Urothelium cell line (cell line): ENCODE data around the gene IMPA2.
"Not testable (repeated sequence)": the region's sequence is repeated elsewhere in the genome, so short reads cannot be mapped to it uniquely, and the experiment has no call there.

ENCODE experiments used
- DNase-seq: peaks from one replicate; pipeline ENCODE4 v3.0.0; 2011; ENCODE audit warnings: low spot score, mixed read lengths
- FAIRE-seq: peaks from 2 replicates; lab custom pipeline; 2011; peaks lifted over from hg19 to GRCh38; lab: Jason Lieb, UNC

The IMPA2 gene

DNA sequence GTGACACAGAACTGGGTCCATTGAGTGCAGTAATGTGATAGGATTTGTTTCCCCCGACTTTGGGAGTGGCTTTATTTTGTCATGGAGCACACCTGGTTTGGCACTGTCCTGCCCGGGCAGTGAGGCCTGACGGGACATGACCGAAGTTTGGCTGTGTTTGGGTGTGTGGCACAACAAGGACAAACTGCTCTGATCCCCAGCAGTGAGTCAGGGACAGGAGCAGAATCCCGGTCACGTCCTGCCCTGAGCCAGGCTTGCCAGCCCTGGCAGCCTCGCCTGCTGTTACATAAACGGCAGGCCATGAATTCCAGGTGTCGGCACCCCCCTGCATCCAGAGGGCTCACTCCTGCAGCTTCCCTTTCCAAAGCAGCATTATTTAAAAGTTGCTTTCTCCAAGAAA lies 45.7 kb downstream of the IMPA2 start:
- DNase-seq (no peak), FAIRE-seq (no peak)

DNA sequence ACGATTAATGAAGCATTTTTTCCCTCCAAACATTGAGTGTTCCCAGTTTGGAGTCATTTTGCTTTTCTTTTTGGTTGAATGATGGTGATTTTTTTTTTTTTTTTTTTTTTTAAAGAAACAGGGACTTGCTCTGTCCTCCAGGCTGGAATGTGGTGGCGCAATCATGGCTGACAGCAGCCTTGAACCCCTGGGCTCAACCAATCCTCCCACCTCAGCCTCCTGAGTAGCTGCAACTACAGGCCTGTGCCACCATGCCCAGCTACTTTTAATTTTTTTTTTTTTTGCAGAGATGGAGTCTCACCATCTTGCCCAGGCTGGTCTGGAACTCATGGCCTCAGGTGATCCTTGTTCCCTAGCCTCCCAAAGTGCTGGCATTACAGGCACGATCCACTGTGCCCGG lies 46.2 kb downstream of the IMPA2 start:
- no peak for DNase-seq
- FAIRE-seq: no peak

DNA sequence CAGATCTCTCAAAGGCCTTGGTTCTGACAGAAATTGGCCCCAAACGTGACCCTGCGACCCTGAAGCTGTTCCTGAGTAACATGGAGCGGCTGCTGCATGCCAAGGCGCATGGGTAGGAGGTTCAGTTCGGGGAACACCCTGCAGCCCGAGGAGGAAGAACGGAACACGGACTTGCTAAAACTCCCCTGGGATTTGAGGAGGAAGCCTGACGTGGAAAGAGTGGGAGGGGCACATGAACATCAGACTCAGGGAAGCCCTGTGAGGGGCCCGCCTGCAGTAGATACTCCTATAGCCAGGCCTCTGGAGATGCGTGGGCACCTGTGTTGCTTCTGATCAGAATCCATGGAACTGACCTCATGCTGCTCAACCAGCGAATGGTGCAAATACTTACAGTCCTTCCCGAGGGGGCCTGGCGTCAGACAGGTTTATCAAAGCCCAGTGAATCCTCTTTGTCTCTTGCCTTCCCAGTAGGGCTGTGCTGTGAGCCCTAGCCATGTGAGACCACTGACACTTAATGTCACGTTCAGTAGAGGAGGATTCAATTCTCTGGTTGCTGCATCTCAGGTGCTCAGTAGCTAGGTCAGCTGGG lies 46.8 kb downstream of the IMPA2 start:
- no peak for DNase-seq
- FAIRE-seq: no peak

DNA sequence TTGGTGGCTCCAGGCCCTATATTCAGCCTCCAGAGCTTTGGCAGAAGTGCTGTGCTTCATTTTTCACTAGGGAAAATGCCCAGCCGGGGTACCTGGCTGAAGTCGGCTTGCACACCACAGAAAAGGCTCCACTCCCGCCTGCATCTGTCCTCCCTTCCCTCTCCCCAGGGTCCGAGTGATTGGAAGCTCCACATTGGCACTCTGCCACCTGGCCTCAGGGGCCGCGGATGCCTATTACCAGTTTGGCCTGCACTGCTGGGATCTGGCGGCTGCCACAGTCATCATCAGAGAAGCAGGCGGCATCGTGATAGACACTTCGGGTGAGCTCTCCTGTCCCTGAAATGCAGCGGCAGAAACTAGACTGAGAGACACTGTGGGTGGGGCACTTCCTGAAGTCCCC lies 47.4 kb downstream of the IMPA2 start:
- DNase-seq: no peak
- no peak for FAIRE-seq

DNA sequence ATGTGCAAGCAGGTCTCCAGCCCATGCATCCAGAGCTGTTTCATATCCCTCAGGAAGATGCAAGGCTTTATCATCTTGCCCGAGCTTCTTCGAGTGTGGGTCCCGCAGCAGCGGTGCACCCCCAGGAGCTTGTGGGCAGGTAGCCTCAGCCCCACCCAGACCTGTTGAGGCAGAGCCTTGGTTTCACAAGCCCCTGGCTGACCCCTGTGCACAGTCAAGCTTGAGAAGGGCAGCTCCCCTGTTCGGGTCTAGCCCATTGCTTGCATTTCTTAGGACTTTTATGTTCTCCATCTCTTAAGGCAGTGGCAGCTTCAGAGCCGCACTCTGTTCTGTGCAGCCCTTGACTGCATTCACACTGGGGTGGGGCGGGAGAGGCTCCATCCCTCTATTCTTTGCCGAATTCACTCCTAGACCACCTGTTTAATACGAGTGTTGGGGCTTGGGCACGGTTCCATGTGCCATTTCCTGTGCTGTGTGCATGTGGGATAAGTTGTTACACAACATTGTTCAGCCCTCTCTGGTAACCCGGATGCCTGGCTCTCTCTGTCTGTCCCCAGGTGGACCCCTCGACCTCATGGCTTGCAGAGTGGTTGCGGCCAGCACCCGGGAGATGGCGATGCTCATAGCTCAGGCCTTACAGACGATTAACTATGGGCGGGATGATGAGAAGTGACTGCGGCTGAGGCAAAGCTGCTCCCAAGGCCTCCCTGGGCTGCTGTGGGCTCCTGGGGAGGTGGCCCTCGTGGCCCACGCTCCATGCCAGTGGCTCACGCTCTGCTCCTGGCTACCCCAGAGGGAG lies 48.7 kb downstream of the IMPA2 start:
- DNase-seq: no peak
- FAIRE-seq: peak; percentile 20

DNA sequence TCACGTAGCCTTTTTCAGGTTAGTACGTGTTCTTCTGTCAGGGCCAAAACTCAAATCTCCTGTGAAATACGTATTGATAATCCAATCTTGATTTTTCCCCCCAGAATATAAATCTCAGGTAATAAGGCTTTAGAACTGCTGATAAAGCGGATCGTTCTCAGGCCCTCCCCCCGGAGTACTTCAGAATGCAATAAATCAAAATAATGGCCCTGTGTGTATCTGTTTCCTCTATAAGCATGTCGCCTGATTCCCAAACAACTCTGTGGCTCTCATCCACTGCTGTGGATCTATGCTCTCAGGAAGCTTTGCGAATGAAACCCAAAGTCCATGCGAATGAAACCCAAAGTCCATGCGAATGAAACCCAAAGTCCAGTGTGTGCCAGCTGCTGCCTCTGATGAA lies 49.4 kb downstream of the IMPA2 start:
- FAIRE-seq: no peak

DNA sequence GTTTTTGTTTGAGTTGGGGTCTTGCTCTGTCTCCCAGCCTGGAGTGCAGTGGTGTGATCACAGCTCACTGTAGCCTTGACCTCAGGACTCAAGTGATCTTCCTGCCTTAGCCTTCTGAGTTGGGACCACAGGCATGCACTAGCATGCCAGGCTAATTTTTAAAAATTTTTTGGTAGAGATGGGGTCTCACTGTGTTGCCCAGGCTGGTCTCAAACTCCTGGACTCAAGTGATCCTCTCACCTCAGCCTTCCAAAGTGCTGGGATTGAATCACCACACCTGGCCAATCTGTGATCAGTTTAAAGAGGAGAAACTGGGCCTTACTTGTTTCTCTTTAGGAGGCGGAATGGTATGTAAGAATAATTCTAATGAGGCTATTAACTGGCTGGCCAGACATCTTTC lies 49.9 kb downstream of the IMPA2 start:
- no peak for FAIRE-seq
- DNase-seq: no peak

More for the DNA sequence above, 49.4 kb downstream of the IMPA2 start:
- DNase-seq: no peak

DNA sequence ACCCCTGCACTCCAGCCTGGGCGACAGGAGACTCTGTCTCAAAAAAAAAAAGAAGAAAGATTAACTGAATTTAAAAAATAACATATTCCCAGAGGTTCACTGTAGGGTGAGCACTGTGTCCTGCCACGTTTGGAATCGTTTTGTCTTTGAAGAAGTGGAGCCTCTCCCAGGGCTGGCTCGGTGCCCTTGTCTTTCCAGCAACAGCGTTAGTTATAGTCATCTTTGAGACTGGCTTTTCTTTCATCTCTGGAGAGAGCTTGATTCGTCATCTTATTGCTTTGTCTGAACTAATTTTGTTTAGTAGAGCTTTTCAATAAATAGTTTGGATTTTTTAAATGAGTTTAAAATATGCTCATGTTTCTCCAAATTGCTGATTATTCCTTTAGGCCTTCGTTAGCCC lies 50.5 kb downstream of the IMPA2 start:
- DNase-seq: no peak
- FAIRE-seq: no peak

DNA sequence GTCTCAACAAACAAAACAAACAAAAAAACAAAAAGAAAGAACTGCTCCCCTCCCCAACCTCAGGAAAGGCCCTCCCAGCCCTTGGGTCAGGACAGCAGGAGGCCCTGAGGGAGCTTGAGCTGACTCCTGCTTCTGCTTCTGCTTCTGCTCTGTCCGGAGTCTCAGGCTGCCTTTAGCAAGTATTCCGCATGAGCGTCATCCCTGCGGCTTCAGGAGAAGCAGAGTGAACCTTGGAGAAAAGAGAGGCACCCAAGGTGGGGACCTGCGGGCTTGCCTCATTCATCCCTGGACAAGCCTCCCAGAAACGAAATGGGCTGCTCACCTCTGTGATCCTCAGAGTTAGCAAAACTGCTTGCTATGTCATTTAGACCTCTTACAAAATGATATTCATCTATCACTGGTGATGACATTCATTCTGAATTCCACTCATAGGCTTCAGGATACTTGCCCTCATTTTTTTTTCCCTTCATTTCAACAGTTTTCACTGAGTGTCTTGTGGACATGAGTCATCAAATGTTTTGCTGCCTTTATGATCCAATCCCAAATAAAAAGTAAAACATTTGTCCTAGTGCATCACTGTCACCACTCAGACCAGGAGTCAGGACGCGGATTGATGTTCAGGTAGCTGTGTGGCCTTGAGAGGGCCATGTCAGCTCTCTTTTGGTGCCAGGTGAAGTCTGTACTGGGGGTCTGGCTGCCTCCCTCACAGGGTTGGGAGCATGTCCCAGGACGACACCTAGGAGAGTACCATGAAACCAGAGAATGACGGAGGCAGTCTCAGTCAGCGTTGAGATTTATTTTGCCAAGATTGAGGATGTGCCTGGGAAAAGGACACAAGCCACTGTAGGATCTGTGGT lies 51.7 kb downstream of the IMPA2 start:
- FAIRE-seq (no peak), DNase-seq (no peak)

DNA sequence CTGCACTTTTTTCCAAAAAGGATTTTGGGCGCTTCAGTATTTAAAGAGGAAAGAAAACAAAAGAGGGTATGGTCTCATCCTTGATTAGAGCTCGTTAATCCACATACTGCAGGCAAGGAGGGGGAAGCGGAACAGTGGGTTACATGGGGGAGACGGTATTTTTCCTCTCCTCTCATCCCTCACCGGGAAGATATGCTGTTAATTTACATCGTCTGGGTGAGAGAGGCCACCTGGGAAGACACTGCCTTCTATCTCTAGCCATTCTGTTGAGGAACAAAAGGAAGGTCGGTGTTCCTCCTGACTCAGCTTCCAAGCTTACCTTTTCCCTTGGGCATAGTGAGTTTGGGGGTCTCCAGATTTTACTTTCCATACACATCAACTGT lies 52.3 kb downstream of the IMPA2 start:
- FAIRE-seq: no peak
- DNase-seq: no peak

DNA sequence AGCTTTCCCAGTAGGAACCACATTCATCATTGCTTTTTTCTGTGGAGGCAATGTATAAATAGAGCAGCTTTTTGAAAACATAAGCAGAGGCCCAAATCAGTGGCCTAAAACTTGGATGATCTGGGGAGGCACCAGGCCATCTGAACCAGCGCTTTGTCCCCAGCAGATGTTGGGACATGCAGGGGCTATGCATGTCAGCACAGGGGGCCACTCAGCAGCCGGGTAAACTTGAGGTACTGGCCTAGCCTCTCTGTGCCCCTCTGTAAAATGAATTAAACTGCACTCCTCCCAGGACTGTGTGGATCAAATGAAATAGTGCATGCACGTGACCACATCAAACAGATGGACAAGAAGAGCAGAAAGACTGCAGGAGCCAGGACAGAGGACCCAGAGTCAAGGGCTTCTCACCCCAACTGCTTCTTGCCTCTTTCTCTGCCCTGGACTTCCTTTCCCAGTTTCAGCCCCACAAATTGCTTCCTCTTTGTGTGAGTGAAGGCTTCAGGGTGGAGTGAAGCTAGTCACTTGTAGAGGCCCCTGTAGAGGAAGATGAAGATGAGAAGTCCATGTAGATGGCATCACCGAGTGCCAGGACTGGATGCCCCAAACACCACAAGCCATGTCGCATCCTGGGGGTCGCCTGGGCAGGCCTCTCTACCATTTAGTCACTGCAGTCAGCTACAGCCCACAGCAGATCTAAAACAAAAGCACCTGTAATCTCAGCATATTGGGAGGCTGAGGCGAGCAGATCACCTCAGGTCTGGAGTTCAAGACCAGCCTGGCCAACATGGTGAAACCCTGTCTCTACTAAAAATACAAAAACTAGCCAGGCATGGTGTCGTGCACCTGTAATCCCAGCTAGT lies 53.2 kb downstream of the IMPA2 start:
- FAIRE-seq (no peak), DNase-seq (no peak)

DNA sequence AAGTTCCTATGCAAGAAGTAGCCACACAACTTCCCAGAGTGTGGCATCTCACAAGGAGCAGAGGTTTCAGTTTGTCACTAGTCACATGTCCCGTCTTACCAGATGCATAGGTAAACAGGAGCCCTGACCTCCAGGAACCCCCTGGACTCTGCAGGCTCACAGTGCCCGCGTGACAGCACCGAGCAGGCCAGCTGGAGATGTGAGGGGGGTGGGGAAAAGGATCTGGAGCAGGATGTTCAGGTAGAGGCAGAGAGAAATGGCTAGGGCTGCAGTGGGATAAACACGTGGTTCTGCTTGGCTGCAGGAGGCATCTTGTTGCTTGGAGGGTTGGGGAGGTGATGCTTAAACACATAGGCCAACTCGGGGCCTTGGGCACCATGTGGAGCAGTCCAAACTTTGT lies 54.2 kb downstream of the IMPA2 start:
- FAIRE-seq: no peak
- DNase-seq: no peak

DNA sequence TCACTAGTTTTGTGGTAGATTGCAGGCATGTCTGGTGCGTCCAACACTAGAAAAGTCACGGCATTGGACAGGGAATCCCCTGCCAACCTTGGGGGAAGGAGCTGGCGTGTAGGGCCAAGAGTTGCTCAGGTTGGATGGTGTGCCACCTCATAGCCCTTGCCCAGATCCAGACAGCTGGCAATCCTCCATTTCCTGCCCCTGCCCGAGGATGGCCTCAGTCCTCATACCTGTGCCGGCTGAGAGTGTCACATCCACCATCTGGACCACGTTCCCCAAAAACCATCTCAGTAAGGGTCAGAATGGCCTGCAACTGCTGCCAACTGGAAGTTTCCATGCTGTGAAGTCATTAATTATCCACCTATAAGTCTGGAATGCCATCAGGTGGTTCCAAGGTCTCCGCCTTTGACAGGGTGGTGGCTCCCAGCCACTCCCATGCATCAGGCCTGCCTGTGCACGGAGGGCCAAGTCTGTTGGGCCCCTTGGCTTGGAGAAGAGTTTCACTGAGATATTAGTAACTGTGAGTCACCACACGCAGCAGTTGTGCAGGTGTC lies 55.0 kb downstream of the IMPA2 start:
- DNase-seq: peak; percentile 11
- no peak for FAIRE-seq

DNA sequence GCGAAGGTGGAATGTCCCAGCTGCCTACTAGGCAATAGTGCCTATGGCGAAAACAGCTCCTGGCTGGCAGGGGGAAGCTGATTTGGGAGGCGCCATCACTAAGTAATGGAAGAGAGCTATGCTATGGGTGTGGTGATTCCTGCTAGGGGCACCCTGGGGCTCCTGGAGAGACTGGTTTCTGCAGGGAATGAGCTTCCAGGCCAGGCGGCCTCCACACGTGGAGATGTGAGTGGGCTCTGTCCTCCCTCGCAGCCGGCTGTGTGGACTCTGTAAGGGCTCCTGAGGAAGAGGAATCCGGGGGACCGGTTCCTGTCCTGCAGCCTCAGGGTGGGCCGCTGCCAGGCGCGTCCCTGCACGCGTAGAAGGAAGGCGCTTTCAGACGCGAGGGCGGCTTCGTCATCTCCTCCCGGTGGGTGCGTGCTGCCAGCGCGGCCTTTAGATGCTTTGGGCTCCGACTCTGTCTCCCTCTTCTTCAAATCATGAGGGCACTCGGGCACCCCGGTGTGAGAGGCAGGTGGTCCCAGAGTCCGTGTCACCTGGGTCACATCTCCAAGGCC lies 56.9 kb downstream of the IMPA2 start:
- no peak for DNase-seq
- FAIRE-seq: no peak

DNA sequence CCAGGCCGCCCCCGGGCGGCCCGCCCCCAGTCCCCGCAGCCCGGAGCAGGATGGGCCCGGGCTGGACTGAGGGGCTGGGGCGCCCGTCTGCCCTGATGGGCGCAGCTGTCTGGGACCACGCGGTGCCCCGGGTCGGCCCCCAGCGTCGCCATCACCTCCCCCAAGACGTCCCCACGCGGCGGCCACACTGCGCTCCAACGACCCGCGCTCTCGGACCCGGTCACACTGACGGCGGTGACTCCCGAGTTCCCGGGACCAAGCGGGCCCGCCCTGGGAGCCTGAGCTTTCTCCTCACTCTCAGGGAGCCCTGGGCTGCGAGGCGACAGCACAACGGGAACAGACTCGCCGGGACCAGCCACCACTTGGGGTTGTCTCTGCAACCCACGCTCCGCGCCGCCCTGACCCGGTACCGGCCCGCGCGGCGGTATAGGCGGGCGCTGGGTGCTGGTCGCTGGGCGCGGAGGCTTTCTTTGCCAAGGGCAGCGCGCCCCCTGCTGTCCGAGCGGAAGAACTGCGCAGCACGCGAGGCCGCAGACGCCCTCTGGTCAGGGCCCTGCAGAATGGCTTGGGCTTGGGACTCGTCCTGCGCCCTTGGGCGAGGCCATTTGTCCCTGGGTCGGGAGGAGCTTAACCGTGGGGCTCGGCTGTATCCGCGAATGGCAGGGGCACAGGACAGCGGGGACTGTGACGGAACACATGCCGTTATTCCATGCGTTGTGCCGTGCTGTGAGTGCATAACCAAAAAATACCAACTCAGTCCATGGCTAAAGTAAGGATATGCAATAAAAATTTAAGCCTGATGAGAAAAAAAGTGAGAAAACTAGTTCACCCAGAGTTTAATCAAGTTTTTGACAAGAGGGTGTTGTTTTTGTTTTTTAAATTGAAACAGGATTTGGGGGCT lies 57.6 kb downstream of the IMPA2 start:
- DNase-seq (peak; percentile 94), FAIRE-seq (peak; percentile 95)

DNA sequence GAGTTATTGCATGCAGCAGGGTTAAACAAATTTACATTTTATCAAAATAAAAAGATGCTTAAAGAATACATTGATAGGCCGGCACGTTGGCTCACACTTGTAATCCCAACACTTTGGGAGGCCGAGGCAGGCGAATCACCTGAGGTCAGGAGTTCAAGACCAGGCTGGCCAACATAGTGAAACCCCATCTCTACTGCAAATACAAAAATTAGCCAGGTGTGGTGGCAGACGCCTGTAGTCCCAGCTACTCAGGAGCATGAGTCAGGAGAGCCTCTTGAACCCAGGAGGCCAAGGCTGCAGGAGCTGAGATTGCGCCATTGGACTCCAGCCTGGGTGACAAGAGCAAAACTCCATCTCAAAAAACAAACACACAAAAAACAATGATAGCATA lies 58.2 kb downstream of the IMPA2 start:
- not testable (repeated sequence) for FAIRE-seq, DNase-seq

DNA sequence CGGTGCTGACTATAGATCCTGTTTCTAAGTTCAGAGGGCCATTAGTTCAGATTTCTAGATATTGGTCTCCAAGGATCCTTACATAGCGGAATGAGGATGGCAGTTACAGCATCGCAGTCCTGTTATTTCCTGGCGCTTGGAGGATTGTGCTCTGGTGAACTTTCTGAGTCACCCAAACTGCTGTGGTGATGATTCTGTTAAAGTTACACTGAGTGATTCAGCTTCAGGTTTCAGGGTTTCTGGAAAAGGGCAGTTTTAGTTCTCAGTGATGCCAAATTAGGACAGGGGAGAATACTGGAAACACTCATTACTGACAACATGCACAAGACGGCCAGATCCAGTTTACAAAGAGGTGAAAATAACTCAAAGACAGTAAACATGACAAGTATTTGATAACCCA lies 60.3 kb downstream of the IMPA2 start:
- DNase-seq (peak; percentile 62), FAIRE-seq (no peak)

DNA sequence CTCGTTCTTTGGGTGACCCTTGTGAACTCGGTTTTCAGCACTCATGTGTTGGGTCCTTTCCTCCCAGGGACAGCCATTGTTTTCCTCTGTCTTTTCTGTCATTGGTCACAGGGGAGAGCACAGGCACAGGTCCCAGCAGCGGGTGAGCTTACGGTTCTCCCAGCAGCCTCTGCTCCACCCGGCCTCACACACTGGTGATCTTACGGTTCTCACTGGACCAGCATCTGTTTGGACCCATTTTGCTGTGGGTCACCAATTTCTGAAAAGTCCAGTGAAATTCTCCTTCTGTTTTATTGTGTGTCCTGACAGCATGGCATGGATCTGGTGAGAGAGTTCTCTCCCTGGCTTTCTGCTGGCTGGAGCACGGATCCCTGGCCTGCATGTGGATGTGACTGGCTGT lies 62.5 kb downstream of the IMPA2 start:
- no peak for FAIRE-seq
- DNase-seq: no peak

DNA sequence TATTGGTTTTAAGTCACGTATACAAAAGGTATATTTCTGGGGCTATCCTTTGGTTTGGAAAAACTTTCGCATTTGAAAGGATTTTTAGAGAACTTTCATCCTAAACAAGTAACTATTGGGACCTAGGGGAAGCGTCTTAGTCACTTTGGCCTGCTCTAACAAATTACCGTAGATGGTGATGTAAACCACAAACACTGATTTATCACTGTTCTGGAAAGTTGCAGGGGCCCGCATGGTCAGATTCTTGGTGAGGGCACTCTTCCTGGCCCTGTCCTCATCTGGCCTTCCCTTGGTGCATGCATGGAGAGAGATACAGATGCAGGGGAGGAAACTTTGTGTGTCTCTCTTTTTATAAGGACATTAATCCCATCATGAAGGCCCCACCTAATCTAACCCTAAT lies 63.3 kb downstream of the IMPA2 start:
- DNase-seq: no peak
- no peak for FAIRE-seq
